Astrocyte (in vitro differentiated cells and primary cell): ENCODE results near the gene ATPAF2. TPM values are rescaled to one million over a fixed set of nuclear protein-coding genes. Genes with fewer than 3 reads are reported as not detected.

ENCODE experiments used
- DNase-seq: peaks from one replicate; pipeline ENCODE4 v3.0.0-alpha.2; 2010; ENCODE audit warnings: low read depth
- FAIRE-seq: peaks from 2 replicates; lab custom pipeline; 2011; peaks lifted over from hg19 to GRCh38; lab: Jason Lieb, UNC
- H2AFZ ChIP-seq: 2 replicates; pipeline ENCODE4 v1.6.0; 2012; ENCODE audit warnings: low read depth, low read length, inconsistent platforms
- H3K27ac ChIP-seq: 2 replicates; pipeline ENCODE4 v1.5.1; 2011; ENCODE audit warnings: low read depth, low read length, inconsistent platforms
- H3K27me3 ChIP-seq: 2 replicates; pipeline ENCODE4 v1.6.0; 2011; ENCODE audit warnings: low read length, inconsistent platforms; ENCODE audit not compliant: insufficient read depth
- H3K36me3 ChIP-seq: 2 replicates; pipeline ENCODE4 v1.5.1; 2011; ENCODE audit warnings: low read length, inconsistent platforms; ENCODE audit not compliant: insufficient read depth
- H3K4me1 ChIP-seq: 2 replicates; pipeline ENCODE4 v1.5.1; 2011; ENCODE audit warnings: low read length, inconsistent platforms; ENCODE audit not compliant: insufficient read depth
- H3K4me2 ChIP-seq: 2 replicates; pipeline ENCODE4 v1.6.0; 2012; ENCODE audit warnings: low read length, inconsistent platforms
- H3K4me3 ChIP-seq: 2 replicates; pipeline ENCODE4 v1.5.1; 2011; ENCODE audit warnings: low read depth, mild to moderate bottlenecking, low read length, inconsistent platforms; ENCODE audit not compliant: insufficient read depth
- H3K79me2 ChIP-seq: 2 replicates; pipeline ENCODE4 v1.6.0; 2012; ENCODE audit warnings: mild to moderate bottlenecking, low read length, inconsistent platforms; ENCODE audit not compliant: insufficient read depth
- H3K9ac ChIP-seq: 2 replicates; pipeline ENCODE4 v1.6.0; 2012; ENCODE audit warnings: mild to moderate bottlenecking, low read length, inconsistent platforms
- H3K9me3 ChIP-seq: 2 replicates; pipeline ENCODE4 v1.5.1; 2012; ENCODE audit warnings: low read depth, mild to moderate bottlenecking, low read length, inconsistent platforms; ENCODE audit not compliant: insufficient read depth
- H4K20me1 ChIP-seq: 2 replicates; pipeline ENCODE4 v1.6.0; 2012; ENCODE audit warnings: low read length, inconsistent platforms; ENCODE audit not compliant: insufficient read depth
- H3K27ac Mint-ChIP-seq: one replicate; pipeline ENCODE4 v1.8.0; 2021; ENCODE audit warnings: mild to moderate bottlenecking, mixed read lengths; ENCODE audit not compliant: unreplicated experiment
- H3K27me3 Mint-ChIP-seq: one replicate; pipeline ENCODE4 v1.8.0; 2021; ENCODE audit warnings: low read depth, mixed read lengths; ENCODE audit not compliant: unreplicated experiment
- H3K36me3 Mint-ChIP-seq: one replicate; pipeline ENCODE4 v1.8.0; 2021; ENCODE audit warnings: low read depth, mixed read lengths; ENCODE audit not compliant: unreplicated experiment
- H3K4me1 Mint-ChIP-seq: one replicate; pipeline ENCODE4 v1.8.0; 2021; ENCODE audit warnings: low read depth, mixed read lengths; ENCODE audit not compliant: unreplicated experiment
- H3K4me3 Mint-ChIP-seq: one replicate; pipeline ENCODE4 v1.8.0; 2021; ENCODE audit warnings: mild to moderate bottlenecking, moderate library complexity, mixed read lengths; ENCODE audit not compliant: unreplicated experiment
- H3K9me3 Mint-ChIP-seq: one replicate; pipeline ENCODE4 v1.8.0; 2021; ENCODE audit warnings: mild to moderate bottlenecking, mixed read lengths; ENCODE audit not compliant: unreplicated experiment
- CTCF ChIP-seq: IDR thresholded peaks from 2 replicates; pipeline ENCODE4 v1.5.1; 2011; ENCODE audit warnings: low read depth, mild to moderate bottlenecking, inconsistent platforms, low read length, moderate library complexity; ENCODE audit not compliant: insufficient read depth
- EZH2 ChIP-seq: IDR thresholded peaks from 2 replicates; pipeline ENCODE4 v1.6.1; 2012; ENCODE audit warnings: mild to moderate bottlenecking, low read length, inconsistent platforms; ENCODE audit not compliant: insufficient read depth
- total RNA-seq: library from RNA; stranded (reverse); gene quantifications from 2 replicates; pipeline ENCODE4 v1.2.1, GENCODE V29; 2021

ATPAF2 gene
- total RNA-seq, 1 donor from 2014 or later = 24.8 TPM

GRCh38 chr17:18043491-18043890 is 4.5 kb upstream of the ATPAF2 start:
- Histone ChIP-seq H3K36me3 (peaks cover 7% of the 10 kb centered on the region), H3K9me3 (no peaks in the 10 kb centered on the region), H3K27me3 (no peaks in the 10 kb centered on the region), H3K27ac (no peak overlapping the region), H3K4me1 (peaks cover 10% of the 10 kb centered on the region), H3K9ac (no peak overlapping the region), H4K20me1 (peaks cover 22% of the 10 kb centered on the region), H2AFZ (no peak overlapping the region), H3K79me2 (peaks cover 23% of the 10 kb centered on the region), H3K4me2 (no peak overlapping the region), H3K4me3 (no peak overlapping the region)
- H3K4me1 Mint-ChIP-seq = peaks cover 14% of the 10 kb centered on the region
- no peak overlapping the region for H3K4me3 Mint-ChIP-seq
- DNase-seq = peak; percentile 8
- H3K36me3 Mint-ChIP-seq = peaks cover 3% of the 10 kb centered on the region
- no peaks in the 10 kb centered on the region for H3K9me3 Mint-ChIP-seq
- H3K27ac Mint-ChIP-seq = no peak overlapping the region
- no peaks in the 10 kb centered on the region for H3K27me3 Mint-ChIP-seq
- TF ChIP-seq CTCF (peak; percentile 14), EZH2 (no peak)
- no peak for FAIRE-seq

DNA sequence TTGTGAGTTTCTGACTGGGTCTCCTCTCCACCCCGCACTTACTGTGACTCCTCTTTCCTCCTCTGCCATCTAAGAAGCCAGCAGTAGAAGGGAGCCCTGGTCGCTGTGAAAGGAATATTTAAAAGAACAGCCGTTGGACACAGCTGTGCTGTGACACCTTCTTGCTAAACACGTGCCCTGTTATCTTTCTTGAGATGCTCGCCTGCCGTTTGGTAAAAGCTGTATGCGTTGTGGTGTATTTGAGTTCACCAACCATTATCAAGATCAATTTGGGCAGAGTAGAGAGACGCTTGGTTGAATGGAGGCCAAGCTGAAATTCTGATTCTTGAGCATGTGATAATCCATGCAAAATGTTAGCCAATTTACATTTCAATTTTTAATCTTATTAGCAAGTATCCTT is 4.0 kb upstream of the ATPAF2 start:
- no peaks in the 10 kb centered on the region for H3K27me3 Mint-ChIP-seq
- peaks cover 7% of the 10 kb centered on the region for H3K36me3 ChIP-seq
- H3K4me3 ChIP-seq = no peak overlapping the region
- H3K36me3 Mint-ChIP-seq = peaks cover 3% of the 10 kb centered on the region
- no peak overlapping the region for H3K4me3 Mint-ChIP-seq
- FAIRE-seq = no peak
- no peak overlapping the region for H3K4me2 ChIP-seq
- H3K4me1 Mint-ChIP-seq = peaks cover 19% of the 10 kb centered on the region
- TF ChIP-seq EZH2 (no peak), CTCF (no peak)
- no peak overlapping the region for H3K9ac ChIP-seq
- peaks cover 15% of the 10 kb centered on the region for H3K4me1 ChIP-seq
- H3K9me3 Mint-ChIP-seq = no peaks in the 10 kb centered on the region
- H4K20me1 ChIP-seq = peaks cover 26% of the 10 kb centered on the region
- H3K27ac ChIP-seq = no peak overlapping the region
- H3K27ac Mint-ChIP-seq = no peak overlapping the region
- DNase-seq = no peak
- H2AFZ ChIP-seq = no peak overlapping the region
- H3K79me2 ChIP-seq = peaks cover 28% of the 10 kb centered on the region
- H3K9me3 ChIP-seq = no peaks in the 10 kb centered on the region
- no peaks in the 10 kb centered on the region for H3K27me3 ChIP-seq

GRCh38 chr17:18041776-18042175 is 2.8 kb upstream of the ATPAF2 start:
- no peak overlapping the region for H3K4me3 Mint-ChIP-seq
- H3K4me3 ChIP-seq = no peak overlapping the region
- H3K36me3 ChIP-seq = peaks cover 2% of the 10 kb centered on the region
- H3K4me2 ChIP-seq = no peak overlapping the region
- H3K4me1 Mint-ChIP-seq = peaks cover 22% of the 10 kb centered on the region
- peaks cover 15% of the 10 kb centered on the region for H3K4me1 ChIP-seq
- no peak overlapping the region for H3K27ac Mint-ChIP-seq
- peaks cover 35% of the 10 kb centered on the region for H3K79me2 ChIP-seq
- no peak overlapping the region for H3K9ac ChIP-seq
- peaks cover 2% of the 10 kb centered on the region for H3K36me3 Mint-ChIP-seq
- peaks cover 27% of the 10 kb centered on the region for H4K20me1 ChIP-seq
- H3K27me3 ChIP-seq = no peaks in the 10 kb centered on the region
- H3K9me3 ChIP-seq = no peaks in the 10 kb centered on the region
- H2AFZ ChIP-seq = no peak overlapping the region
- no peak for FAIRE-seq
- H3K27me3 Mint-ChIP-seq = no peaks in the 10 kb centered on the region
- no peak overlapping the region for H3K27ac ChIP-seq
- TF ChIP-seq EZH2 (no peak), CTCF (no peak)
- peak; percentile 20 for DNase-seq
- H3K9me3 Mint-ChIP-seq = no peaks in the 10 kb centered on the region
